Raji (cell line): ENCODE measurements around the gene ACOT7.

Source experiments
- POLR2A ChIP-seq: IDR thresholded peaks from 2 replicates; pipeline ENCODE4 v1.6.1; 2011; ENCODE audit warnings: low read depth, low read length, control low read depth; ENCODE audit not compliant: insufficient read depth

Gene ACOT7

GRCh38 chr1:6239213-6239752 is 154.3 kb downstream of the ACOT7 start:
- TF ChIP-seq POLR2A, result no peak

- no peak for TF ChIP-seq POLR2A
These were observed 156.5 kb downstream of the ACOT7 start for GRCh38 chr1:6237093-6237492.

- TF ChIP-seq POLR2A, result no peak
These were observed 158.3 kb downstream of the ACOT7 start for GRCh38 chr1:6235296-6235677.

- TF ChIP-seq POLR2A, result no peak
These were observed 158.9 kb downstream of the ACOT7 start for GRCh38 chr1:6234502-6235295.

- no peak for TF ChIP-seq POLR2A
These were observed 160.2 kb downstream of the ACOT7 start for GRCh38 chr1:6233376-6233775.

GRCh38 chr1:6225651-6226050 is 167.9 kb downstream of the ACOT7 start:
- TF ChIP-seq POLR2A, result no peak

- TF ChIP-seq POLR2A, result no peak
These were observed 168.8 kb downstream of the ACOT7 start for GRCh38 chr1:6224718-6225117.

GRCh38 chr1:6223617-6224016 is 169.9 kb downstream of the ACOT7 start:
- no peak for TF ChIP-seq POLR2A

GRCh38 chr1:6222636-6223035 is 170.9 kb downstream of the ACOT7 start:
- TF ChIP-seq POLR2A, result no peak

GRCh38 chr1:6221210-6221784 is 172.3 kb downstream of the ACOT7 start:
- no peak for TF ChIP-seq POLR2A

- no peak for TF ChIP-seq POLR2A
These were observed 173.3 kb downstream of the ACOT7 start for GRCh38 chr1:6220236-6220635.

- TF ChIP-seq POLR2A, result no peak
These were observed 175.0 kb downstream of the ACOT7 start for GRCh38 chr1:6218375-6219164.
